GM21381 (cell line): ENCODE data around the gene PVALEF.

Experiments used
- ATAC-seq: cut with Tn5 transposase; IDR thresholded peaks from one replicate; pipeline ENCODE4 v1.9.1; 2021; ENCODE audit warnings: mild to moderate bottlenecking, moderate library complexity; ENCODE audit not compliant: unreplicated experiment

PVALEF gene

GRCh38 chr17:81194941-81195901 is 29.9 kb downstream of the PVALEF start:
- no peak for ATAC-seq

- no peak for ATAC-seq
Observed at GRCh38 chr17:81195941-81196495, 30.7 kb downstream of the PVALEF start.

- ATAC-seq: no peak
Observed at GRCh38 chr17:81196505-81197408, 31.4 kb downstream of the PVALEF start.

- no peak for ATAC-seq
Observed at GRCh38 chr17:81197409-81197795, 32.1 kb downstream of the PVALEF start.

GRCh38 chr17:81197831-81198490 is 32.7 kb downstream of the PVALEF start:
- no peak for ATAC-seq

- no peak for ATAC-seq
Observed at GRCh38 chr17:81198826-81199481, 33.6 kb downstream of the PVALEF start.

GRCh38 chr17:81199482-81199830 is 34.1 kb downstream of the PVALEF start:
- ATAC-seq: no peak

GRCh38 chr17:81200201-81200600 is 34.9 kb downstream of the PVALEF start:
- ATAC-seq: no peak

- no peak for ATAC-seq
Observed at GRCh38 chr17:81200695-81201580, 35.6 kb downstream of the PVALEF start.

GRCh38 chr17:81202318-81202717 is 37.0 kb downstream of the PVALEF start:
- ATAC-seq: no peak

GRCh38 chr17:81203136-81203535 is 37.8 kb downstream of the PVALEF start:
- ATAC-seq: no peak

GRCh38 chr17:81204578-81204977 is 39.3 kb downstream of the PVALEF start:
- no peak for ATAC-seq

GRCh38 chr17:81206166-81206565 is 40.9 kb downstream of the PVALEF start:
- ATAC-seq: no peak

GRCh38 chr17:81206657-81207056 is 41.4 kb downstream of the PVALEF start:
- no peak for ATAC-seq

- no peak for ATAC-seq
Observed at GRCh38 chr17:81207610-81208581, 42.6 kb downstream of the PVALEF start.

GRCh38 chr17:81208651-81209050 is 43.3 kb downstream of the PVALEF start:
- no peak for ATAC-seq

- ATAC-seq: no peak
Observed at GRCh38 chr17:81209141-81209540, 43.8 kb downstream of the PVALEF start.

GRCh38 chr17:81210466-81210865 is 45.2 kb downstream of the PVALEF start:
- no peak for ATAC-seq
